ENCODE measurements around the gene SPON1. TPM values are rescaled to one million over a fixed set of nuclear protein-coding genes. Genes with fewer than 3 reads are reported as not detected.
"Not testable (repeated sequence)": the region's sequence is repeated elsewhere in the genome, so short reads cannot be mapped to it uniquely, and the experiment has no call there.

SPON1 gene
- total RNA-seq, 1 donor from 2014 or later, result 76.8 TPM

DNA sequence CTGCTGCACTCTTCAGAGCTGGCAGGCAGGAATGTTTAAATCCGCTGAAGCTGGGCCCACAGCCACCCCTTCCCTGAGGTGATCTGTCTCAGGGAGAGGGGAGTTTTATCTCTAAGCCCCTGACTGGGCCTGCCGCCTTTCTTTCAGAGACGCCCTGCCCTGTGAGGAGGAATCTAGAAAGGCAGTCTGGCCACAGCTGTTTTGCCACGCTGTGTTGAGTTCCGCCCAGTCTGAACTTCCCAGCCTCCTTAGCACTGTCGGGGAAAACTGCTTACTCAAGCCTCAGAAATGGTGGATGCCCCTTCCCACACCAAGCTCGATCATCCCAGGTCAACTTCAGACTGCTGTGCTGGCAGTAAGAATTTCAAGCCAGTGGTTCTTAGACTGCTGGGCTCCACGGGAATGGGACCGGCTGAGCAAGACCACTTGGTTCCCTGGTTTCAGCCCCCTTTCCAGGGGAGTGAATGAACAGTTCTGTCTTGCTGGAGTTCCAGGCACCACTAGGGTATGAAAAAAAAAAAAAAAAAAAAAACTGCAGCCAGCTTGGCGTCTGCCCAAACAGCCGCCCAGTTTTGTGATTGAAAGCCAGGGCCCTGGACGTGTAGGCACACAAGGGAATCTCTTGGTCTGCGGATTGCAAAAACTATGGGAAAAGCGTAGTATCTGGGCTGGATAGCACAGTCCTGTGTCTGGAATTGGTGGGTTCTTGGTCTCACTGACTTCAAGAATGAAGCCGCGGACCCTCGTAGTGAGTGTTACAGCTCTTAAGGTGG is 127.4 kb downstream of the SPON1 start:
- DNase-seq (no peak), ATAC-seq (no peak)
- Histone ChIP-seq H3K9me3 (no peaks in the 10 kb centered on the region), H3K4me1 (no peaks in the 10 kb centered on the region), H3K36me3 (no peaks in the 10 kb centered on the region), H3K27me3 (no peaks in the 10 kb centered on the region), H3K27ac (no peak overlapping the region), H3K4me3 (no peak overlapping the region)
- TF ChIP-seq, protein P1, sequence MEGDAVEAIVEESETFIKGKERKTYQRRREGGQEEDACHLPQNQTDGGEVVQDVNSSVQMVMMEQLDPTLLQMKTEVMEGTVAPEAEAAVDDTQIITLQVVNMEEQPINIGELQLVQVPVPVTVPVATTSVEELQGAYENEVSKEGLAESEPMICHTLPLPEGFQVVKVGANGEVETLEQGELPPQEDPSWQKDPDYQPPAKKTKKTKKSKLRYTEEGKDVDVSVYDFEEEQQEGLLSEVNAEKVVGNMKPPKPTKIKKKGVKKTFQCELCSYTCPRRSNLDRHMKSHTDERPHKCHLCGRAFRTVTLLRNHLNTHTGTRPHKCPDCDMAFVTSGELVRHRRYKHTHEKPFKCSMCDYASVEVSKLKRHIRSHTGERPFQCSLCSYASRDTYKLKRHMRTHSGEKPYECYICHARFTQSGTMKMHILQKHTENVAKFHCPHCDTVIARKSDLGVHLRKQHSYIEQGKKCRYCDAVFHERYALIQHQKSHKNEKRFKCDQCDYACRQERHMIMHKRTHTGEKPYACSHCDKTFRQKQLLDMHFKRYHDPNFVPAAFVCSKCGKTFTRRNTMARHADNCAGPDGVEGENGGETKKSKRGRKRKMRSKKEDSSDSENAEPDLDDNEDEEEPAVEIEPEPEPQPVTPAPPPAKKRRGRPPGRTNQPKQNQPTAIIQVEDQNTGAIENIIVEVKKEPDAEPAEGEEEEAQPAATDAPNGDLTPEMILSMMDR (IDR thresholded peaks at IDR 0.05), result no peak
- intact Hi-C loops (cut with DNase I), result no loop called here

DNA sequence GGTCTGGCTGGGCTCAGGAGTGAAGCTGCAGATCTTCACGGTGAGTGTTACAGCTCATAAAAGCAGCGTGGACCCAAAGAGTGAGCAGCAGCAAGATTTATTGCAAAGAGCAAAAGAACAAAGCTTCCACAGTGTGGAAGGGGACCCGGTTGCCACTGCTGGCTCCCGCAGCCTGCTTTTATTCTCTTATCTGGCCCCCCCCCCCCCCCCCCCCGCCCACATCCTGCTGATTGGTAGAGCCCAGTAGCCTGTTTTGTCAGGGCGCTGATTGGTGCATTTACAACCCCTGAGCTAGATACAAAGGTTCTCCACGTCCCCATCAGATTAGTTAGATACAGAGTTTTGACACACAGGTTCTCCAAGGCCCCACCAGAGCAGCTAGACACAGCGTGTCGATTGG is 128.1 kb downstream of the SPON1 start:
- ATAC-seq; H3K9me3 ChIP-seq; intact Hi-C loops (cut with DNase I); H3K4me3 ChIP-seq; H3K4me1 ChIP-seq; H3K27ac ChIP-seq; DNase-seq; H3K27me3 ChIP-seq; H3K36me3 ChIP-seq: not testable (repeated sequence)

DNA sequence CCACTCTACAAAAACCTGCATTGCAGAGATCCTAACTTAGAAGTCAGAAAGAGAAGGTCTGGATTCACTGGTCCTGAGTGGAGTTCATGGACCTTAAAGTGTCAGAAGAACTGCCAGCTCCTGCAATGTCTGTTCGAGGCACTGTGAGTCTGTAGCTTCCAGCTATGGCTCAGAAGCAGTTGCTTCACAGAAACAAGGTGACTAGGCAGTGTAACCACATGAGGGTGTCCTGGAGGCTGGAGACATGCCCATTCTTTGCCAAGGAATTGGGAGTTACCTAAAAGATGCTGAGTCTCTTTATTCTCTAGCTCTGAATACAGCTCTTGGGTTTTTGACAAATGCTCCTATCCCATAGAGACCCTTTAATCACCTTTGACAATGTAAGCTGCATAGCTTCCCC is 130.5 kb downstream of the SPON1 start:
- TF ChIP-seq, protein P1 (IDR thresholded peaks at IDR 0.05), result no peak
- Histone ChIP-seq H3K9me3 (no peaks in the 10 kb centered on the region), H3K4me3 (no peak overlapping the region)

DNA sequence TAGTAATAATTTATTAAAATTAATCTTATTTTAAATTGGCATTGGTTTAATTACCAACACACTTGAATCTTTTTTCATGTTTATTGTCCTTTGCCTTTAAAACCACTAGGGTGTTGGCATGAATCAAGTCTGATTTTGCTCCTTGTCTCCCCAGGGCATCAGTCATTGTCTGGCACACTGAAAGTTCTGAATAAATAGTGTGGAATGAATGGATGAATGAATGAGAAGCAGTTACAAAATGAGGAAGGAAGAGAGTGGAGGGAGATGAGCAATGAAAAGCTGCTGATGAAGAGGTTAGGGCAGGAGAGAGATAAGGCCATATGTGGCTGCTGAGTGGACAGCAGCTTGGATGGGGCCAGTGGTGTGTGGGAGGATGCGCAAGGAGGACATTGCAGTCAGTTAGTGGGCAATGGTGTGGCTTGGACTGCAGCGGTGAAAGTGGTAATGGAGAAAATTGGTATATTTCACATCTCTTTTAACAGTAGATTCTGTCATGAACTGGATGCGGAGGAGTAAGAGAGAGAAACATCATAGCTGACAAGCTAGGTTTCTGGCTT is 132.0 kb downstream of the SPON1 start:
- ATAC-seq (no peak), DNase-seq (no peak)
- intact Hi-C loops (cut with DNase I), result no loop called here
- H3K4me3 ChIP-seq, result no peak overlapping the region
- H3K36me3 ChIP-seq, result no peaks in the 10 kb centered on the region
- TF ChIP-seq, protein P1 (IDR thresholded peaks at IDR 0.05), result no peak
- H3K4me1 ChIP-seq, result no peaks in the 10 kb centered on the region
- H3K27me3 ChIP-seq, result no peaks in the 10 kb centered on the region
- no peaks in the 10 kb centered on the region for H3K9me3 ChIP-seq
- no peak overlapping the region for H3K27ac ChIP-seq

More for the DNA sequence above, 130.5 kb downstream of the SPON1 start:
- no peaks in the 10 kb centered on the region for H3K4me1 ChIP-seq
- no peak overlapping the region for H3K27ac ChIP-seq
- intact Hi-C loops (cut with DNase I), result no loop called here
- DNase-seq, result no peak
- no peaks in the 10 kb centered on the region for H3K27me3 ChIP-seq
- no peak for ATAC-seq
- H3K36me3 ChIP-seq, result no peaks in the 10 kb centered on the region

DNA sequence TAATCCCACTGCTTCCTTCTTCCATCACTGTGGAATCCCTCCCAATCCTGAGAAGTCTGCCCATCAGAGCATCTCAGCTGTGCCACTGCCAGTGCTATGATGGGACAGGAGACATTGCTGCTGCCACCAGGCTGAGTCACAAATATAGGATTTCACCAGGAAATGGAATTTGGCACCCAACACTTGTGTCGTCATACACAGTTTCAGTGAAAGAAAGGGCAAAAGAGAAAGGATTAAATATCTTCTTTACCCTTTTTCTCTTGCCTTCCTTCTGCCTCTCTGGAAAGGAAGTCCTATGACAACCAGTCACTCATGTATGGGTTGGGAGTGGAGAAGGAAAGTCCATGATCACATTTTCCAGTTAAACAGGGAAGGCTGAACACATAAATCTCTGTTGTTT is 133.4 kb downstream of the SPON1 start:
- H3K27ac ChIP-seq, result no peak overlapping the region
- TF ChIP-seq, protein P1 (IDR thresholded peaks at IDR 0.05), result no peak
- H3K9me3 ChIP-seq, result no peaks in the 10 kb centered on the region
- H3K27me3 ChIP-seq, result no peaks in the 10 kb centered on the region
- H3K36me3 ChIP-seq, result no peaks in the 10 kb centered on the region
- DNase-seq (no peak), ATAC-seq (no peak)
- no peaks in the 10 kb centered on the region for H3K4me1 ChIP-seq
- intact Hi-C loops (cut with DNase I), result no loop called here
- no peak overlapping the region for H3K4me3 ChIP-seq

DNA sequence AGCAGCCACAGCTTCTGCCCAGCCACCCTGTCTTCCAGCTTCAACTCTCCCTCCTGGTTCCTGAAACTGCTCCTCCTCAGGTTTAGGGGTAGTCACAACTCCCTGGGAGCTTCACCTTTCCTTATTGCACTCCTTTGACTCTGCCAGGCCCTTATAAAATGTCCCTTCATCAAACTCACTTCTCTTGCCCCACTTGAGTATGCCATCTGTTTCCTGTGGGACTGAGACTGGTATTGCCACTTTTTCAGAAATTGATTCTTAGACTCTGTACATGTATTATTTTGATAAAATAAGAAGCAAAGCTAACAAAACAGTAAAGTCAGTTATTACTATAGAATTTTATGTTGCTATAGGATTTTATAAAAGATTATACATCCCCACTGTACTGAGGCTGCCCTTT is 134.1 kb downstream of the SPON1 start:
- H3K27me3 ChIP-seq, result no peaks in the 10 kb centered on the region
- no peak overlapping the region for H3K27ac ChIP-seq
- no peaks in the 10 kb centered on the region for H3K4me1 ChIP-seq
- intact Hi-C loops (cut with DNase I), result no loop called here
- TF ChIP-seq, protein P1 (IDR thresholded peaks at IDR 0.05), result no peak
- ATAC-seq (no peak), DNase-seq (no peak)
- H3K9me3 ChIP-seq, result no peaks in the 10 kb centered on the region
- H3K36me3 ChIP-seq, result no peaks in the 10 kb centered on the region
- H3K4me3 ChIP-seq, result no peak overlapping the region

All from upper lobe of right lung (tissue), 1 donor.